ENCODE results near the gene NABP1.

GRCh38 chr2:191728750-191729624, 51.1 kb downstream of the NABP1 start:
- TF ChIP-seq POLR2A (IDR thresholded peaks at IDR 0.05; ENCODE audit: low read length) (no peak), GATA1 (IDR thresholded peaks at IDR 0.05; ENCODE audit: low read depth, low read length) (no peak)

All from erythroblast (primary cell).